ENCODE measurements around the gene OR2M3. TPM values are rescaled to one million over a fixed set of nuclear protein-coding genes. Genes with fewer than 3 reads are reported as not detected.

Gene OR2M3, protein sequence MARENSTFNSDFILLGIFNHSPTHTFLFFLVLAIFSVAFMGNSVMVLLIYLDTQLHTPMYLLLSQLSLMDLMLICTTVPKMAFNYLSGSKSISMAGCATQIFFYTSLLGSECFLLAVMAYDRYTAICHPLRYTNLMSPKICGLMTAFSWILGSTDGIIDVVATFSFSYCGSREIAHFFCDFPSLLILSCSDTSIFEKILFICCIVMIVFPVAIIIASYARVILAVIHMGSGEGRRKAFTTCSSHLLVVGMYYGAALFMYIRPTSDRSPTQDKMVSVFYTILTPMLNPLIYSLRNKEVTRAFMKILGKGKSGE
- total RNA-seq (not detected), polyA plus RNA-seq (ENCODE audit: insufficient read depth in 1 of 8, insufficient read length in 8 of 8, low replicate concordance in 1 of 8) (under 1 TPM in 7 of 8 donors, not detected in 1; 0.01 to 0.10 (median 0.03) TPM)
- long read RNA-seq, donor 1: 0 reads
- long read RNA-seq, donor 2: 0 reads
- long read RNA-seq, donor 3: 0 reads
- long read RNA-seq, donor 4: 0 reads
- long read RNA-seq, donor 5: 0 reads
- long read RNA-seq, donor 6: 0 reads
- long read RNA-seq, donor 7: 0 reads
- long read RNA-seq, donor 8: 0 reads
- long read RNA-seq, donor 9: 0 reads
- long read RNA-seq, donor 10: 0 reads
- long read RNA-seq, donor 11: 0 reads

DNA sequence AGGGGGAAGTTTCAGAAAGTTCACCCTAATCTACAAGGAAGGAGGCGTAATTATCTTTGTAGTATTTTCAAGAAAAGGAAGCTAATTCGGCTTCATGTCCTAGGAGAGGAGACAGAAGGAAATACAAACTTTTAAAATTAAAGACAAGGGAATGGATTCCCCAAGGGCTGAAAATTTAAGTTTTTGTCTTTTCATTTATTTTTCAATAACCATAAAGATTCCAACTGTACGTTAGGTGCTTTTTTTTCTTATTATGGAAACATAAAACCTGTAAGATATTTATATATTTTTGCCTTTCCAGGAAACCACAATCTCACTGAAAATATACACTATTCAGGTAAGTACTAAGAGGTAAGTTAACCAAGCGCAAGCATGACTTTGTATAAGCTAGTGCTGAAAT is at the start of gene OR2M3:
Gene OR2M3 (plus strand): TSS at position 301 of the 400 bp plus-strand sequence. CDS start 5,803 bp downstream, outside the sequence.
- Histone ChIP-seq H3K9me3 (replicated peaks; ENCODE audit: control insufficient read depth, low read depth, low read length) (peaks cover 7% of the 10 kb centered on the region), H3K27ac (ENCODE audit: low read length) (no peak within 1 kb of the TSS), H3K4me1 (ENCODE audit: control insufficient read depth, insufficient read depth, low read length) (no peaks in the 10 kb centered on the region), H3K4me3 (ENCODE audit: low read length) (no peak within 1 kb of the TSS), H3K27me3 (ENCODE audit: control insufficient read depth, insufficient read depth, low read length) (no peaks in the 10 kb centered on the region), H3K36me3 (ENCODE audit: control insufficient read depth, insufficient read depth, low read length) (no peaks in the 10 kb centered on the region)
- DNase-seq: no peak
- WGBS (ENCODE audit: insufficient coverage): no CpG with 5 or more reads among the region's 4 CpGs

DNA sequence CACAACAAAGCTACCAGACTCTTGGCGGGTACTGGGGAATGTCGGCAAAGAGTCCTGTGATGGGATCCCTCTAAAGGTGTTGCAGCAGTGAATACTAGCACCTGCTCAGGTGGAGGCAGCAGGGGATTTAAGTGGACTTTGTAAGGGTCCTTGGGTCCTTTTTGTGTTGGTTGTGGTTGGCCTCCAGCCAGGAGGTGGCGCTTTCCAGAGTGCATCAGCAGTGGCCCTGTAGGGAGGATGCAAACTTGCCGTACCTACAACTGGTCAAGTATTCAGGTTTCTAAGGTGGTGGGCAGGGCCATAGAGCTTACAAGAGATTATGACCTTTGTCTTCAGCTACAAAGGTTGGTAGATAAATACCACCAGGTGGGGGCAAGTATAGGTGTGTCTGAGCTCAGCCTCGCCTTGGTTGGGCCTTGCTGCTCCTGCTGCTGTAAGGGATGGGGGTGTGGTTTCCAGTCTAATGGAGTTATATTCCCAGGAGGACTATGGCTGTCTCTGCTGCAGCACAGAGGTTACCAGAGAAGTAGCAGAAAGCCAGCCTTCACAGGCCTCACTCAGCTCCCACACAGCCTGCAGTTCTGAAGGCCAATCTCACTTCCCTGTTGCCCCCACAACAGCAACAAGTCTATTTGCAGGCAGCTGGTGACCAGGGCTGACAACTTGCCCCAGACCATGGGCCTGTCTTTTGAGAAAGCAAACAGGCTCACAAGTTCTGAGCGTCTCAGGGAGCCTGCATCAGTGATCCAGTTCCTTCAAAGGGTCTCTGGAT is 44.8 kb upstream of the OR2M3 start:
- Histone ChIP-seq H3K9me3 (replicated peaks; ENCODE audit: control insufficient read depth, low read depth, low read length) (peaks cover 23% of the 10 kb centered on the region), H3K27ac (ENCODE audit: low read length) (no peak overlapping the region), H3K27me3 (ENCODE audit: control insufficient read depth, insufficient read depth, low read length) (no peaks in the 10 kb centered on the region), H3K36me3 (ENCODE audit: control insufficient read depth, insufficient read depth, low read length) (no peaks in the 10 kb centered on the region), H3K4me1 (ENCODE audit: control insufficient read depth, insufficient read depth, low read length) (no peaks in the 10 kb centered on the region), H3K4me3 (ENCODE audit: low read length) (no peak overlapping the region)
- DNase-seq: no peak
- WGBS (ENCODE audit: insufficient coverage): 88% methylated on average over 5 of the region's 6 CpGs

DNA sequence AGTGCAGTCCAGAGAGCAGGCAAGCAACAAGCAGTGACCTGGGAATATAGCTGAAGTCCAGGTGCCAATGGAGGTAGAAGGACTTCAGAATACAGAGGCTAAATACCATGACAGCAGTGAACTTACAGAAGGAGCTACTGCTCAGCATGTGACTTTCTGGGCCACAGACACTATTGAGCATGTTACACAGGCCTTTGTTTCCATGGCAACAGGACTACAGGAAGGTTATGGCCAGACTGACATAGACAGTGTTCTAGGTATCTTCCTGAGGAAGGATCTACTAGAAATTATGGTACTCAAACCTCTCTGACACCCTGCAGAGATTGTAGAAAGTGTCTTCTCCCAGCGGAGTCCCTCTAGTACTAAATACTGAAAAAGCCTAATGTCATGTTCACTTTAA is 41.1 kb upstream of the OR2M3 start:
- WGBS (ENCODE audit: insufficient coverage): no CpG with 5 or more reads among the region's 1 CpG
- H3K9me3 ChIP-seq (replicated peaks; ENCODE audit: control insufficient read depth, low read depth, low read length): peaks cover 18% of the 10 kb centered on the region
- H3K36me3 ChIP-seq (ENCODE audit: control insufficient read depth, insufficient read depth, low read length): no peaks in the 10 kb centered on the region
- H3K27me3 ChIP-seq (ENCODE audit: control insufficient read depth, insufficient read depth, low read length): no peaks in the 10 kb centered on the region
- no peak for DNase-seq
- no peak overlapping the region for H3K4me3 ChIP-seq (ENCODE audit: low read length)
- no peaks in the 10 kb centered on the region for H3K4me1 ChIP-seq (ENCODE audit: control insufficient read depth, insufficient read depth, low read length)
- no peak overlapping the region for H3K27ac ChIP-seq (ENCODE audit: low read length)

DNA sequence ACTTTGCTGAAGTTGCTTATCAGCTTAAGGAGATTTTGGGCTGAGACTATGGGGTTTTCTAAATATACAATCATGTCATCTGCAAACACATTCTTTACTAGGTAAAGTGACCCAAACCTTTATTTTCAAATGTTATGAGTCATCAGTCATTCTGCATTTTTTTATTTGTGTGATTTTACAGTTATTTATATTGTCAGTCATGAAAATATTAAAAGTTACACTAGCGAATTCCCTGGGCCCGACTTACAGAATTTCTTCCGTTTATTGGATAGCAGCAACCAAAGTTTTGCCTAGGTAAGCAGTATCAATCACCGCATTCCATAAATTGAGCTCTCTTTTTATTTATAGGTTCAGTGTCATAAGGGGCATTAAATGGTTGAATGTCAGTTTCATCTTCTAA is 38.3 kb upstream of the OR2M3 start:
- Histone ChIP-seq H3K4me1 (ENCODE audit: control insufficient read depth, insufficient read depth, low read length) (no peaks in the 10 kb centered on the region), H3K4me3 (ENCODE audit: low read length) (no peak overlapping the region), H3K27ac (ENCODE audit: low read length) (no peak overlapping the region), H3K27me3 (ENCODE audit: control insufficient read depth, insufficient read depth, low read length) (no peaks in the 10 kb centered on the region), H3K9me3 (replicated peaks; ENCODE audit: control insufficient read depth, low read depth, low read length) (peaks cover 8% of the 10 kb centered on the region), H3K36me3 (ENCODE audit: control insufficient read depth, insufficient read depth, low read length) (no peaks in the 10 kb centered on the region)
- WGBS (ENCODE audit: insufficient coverage): no CpG with 5 or more reads among the region's 4 CpGs
- DNase-seq: no peak

DNA sequence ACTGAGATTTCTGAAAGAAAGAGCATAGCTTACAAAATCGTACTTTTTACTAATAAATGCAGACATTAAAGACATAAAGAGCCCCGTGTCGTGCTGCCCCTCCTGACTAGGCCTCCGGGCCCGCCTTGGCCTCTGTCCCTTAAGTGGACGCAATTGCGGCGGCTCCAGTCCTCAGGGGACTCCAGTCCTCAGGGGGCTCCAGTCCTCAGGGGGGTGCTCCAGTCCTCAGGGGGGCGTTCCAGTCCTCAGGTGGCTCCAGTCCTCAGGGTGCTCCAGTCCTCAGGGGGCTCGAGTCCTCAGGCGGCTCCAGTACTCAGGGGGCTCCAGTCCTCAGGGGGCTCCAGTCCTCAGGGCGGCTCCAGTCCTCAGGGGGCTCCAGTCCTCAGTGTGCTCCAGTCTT is 33.0 kb upstream of the OR2M3 start:
- H3K36me3 ChIP-seq (ENCODE audit: control insufficient read depth, insufficient read depth, low read length): no peaks in the 10 kb centered on the region
- DNase-seq: no peak
- no peaks in the 10 kb centered on the region for H3K4me1 ChIP-seq (ENCODE audit: control insufficient read depth, insufficient read depth, low read length)
- H3K9me3 ChIP-seq (replicated peaks; ENCODE audit: control insufficient read depth, low read depth, low read length): peaks cover 18% of the 10 kb centered on the region
- no peaks in the 10 kb centered on the region for H3K27me3 ChIP-seq (ENCODE audit: control insufficient read depth, insufficient read depth, low read length)
- no peak overlapping the region for H3K4me3 ChIP-seq (ENCODE audit: low read length)
- WGBS (ENCODE audit: insufficient coverage): 84% methylated on average over 11 of the region's 12 CpGs
- H3K27ac ChIP-seq (ENCODE audit: low read length): no peak overlapping the region

GRCh38 chr1:248165186-248165585 is 31.9 kb upstream of the OR2M3 start:
- peaks cover 16% of the 10 kb centered on the region for H3K9me3 ChIP-seq (replicated peaks; ENCODE audit: control insufficient read depth, low read depth, low read length)
- no peak overlapping the region for H3K4me3 ChIP-seq (ENCODE audit: low read length)
- 93% methylated on average over 14 of the region's 14 CpGs for WGBS (ENCODE audit: insufficient coverage)
- no peaks in the 10 kb centered on the region for H3K27me3 ChIP-seq (ENCODE audit: control insufficient read depth, insufficient read depth, low read length)
- no peaks in the 10 kb centered on the region for H3K4me1 ChIP-seq (ENCODE audit: control insufficient read depth, insufficient read depth, low read length)
- no peak overlapping the region for H3K27ac ChIP-seq (ENCODE audit: low read length)
- no peak for DNase-seq
- no peaks in the 10 kb centered on the region for H3K36me3 ChIP-seq (ENCODE audit: control insufficient read depth, insufficient read depth, low read length)

GRCh38 chr1:248174521-248174920 is 22.5 kb upstream of the OR2M3 start, which contains the start of gene OR2M2:
Gene OR2M2, plus strand, starts transcription at chr1:248174821. Its CDS starts 5,165 bp downstream, at chr1:248179986.
- Histone ChIP-seq H3K27me3 (ENCODE audit: control insufficient read depth, insufficient read depth, low read length) (no peaks in the 10 kb centered on the region), H3K4me3 (ENCODE audit: low read length) (no peak within 1 kb of the TSS), H3K27ac (ENCODE audit: low read length) (no peak within 1 kb of the TSS), H3K36me3 (ENCODE audit: control insufficient read depth, insufficient read depth, low read length) (no peaks in the 10 kb centered on the region), H3K4me1 (ENCODE audit: control insufficient read depth, insufficient read depth, low read length) (no peaks in the 10 kb centered on the region), H3K9me3 (replicated peaks; ENCODE audit: control insufficient read depth, low read depth, low read length) (peaks cover 11% of the 10 kb centered on the region)
- no peak for DNase-seq

DNA sequence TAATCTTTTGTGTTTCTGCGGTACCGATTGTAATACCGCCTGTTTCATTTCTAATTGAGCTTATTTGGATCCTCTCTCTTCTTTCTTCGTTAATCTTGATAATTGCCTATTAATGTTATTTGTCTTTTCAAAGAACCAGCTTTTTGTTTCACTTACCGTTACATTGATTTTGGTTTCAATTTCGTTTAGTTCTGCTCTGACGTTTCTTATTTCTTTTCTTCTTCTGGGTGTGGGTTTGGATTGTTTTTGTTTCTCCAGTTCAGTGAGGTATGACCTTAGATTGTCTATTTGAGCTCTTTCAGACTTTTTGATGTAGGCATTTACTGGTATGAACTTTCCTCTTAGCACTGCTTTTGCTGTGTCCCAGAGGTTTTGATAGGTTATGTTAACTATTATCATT is 13.1 kb upstream of the OR2M3 start:
- Histone ChIP-seq H3K27me3 (ENCODE audit: control insufficient read depth, insufficient read depth, low read length) (no peaks in the 10 kb centered on the region), H3K36me3 (ENCODE audit: control insufficient read depth, insufficient read depth, low read length) (no peaks in the 10 kb centered on the region), H3K4me1 (ENCODE audit: control insufficient read depth, insufficient read depth, low read length) (no peaks in the 10 kb centered on the region), H3K4me3 (ENCODE audit: low read length) (no peak overlapping the region), H3K9me3 (replicated peaks; ENCODE audit: control insufficient read depth, low read depth, low read length) (peaks cover 26% of the 10 kb centered on the region), H3K27ac (ENCODE audit: low read length) (no peak overlapping the region)
- no peak for DNase-seq
- WGBS (ENCODE audit: insufficient coverage): no CpG with 5 or more reads among the region's 7 CpGs

DNA sequence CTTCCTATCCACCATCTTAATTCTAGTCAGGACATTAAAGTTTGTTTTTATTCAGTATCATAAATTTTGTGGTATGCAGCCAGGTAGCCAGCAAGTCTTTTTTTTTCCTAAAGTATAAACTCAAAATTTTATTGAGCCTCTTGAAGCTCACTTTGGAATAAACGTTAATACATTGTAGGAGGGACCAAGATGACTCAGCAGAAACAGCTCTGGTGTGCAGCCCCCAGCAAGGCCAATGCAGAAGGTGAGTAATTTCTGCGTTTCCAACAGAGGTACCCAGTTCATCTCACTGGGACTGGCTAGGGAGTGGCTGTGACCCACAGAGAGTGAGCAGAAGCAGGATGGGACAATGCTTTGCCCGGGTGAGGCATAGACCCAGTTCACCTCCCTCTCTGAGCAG is 9.7 kb upstream of the OR2M3 start:
- DNase-seq: no peak
- Histone ChIP-seq H3K36me3 (ENCODE audit: control insufficient read depth, insufficient read depth, low read length) (no peaks in the 10 kb centered on the region), H3K27me3 (ENCODE audit: control insufficient read depth, insufficient read depth, low read length) (no peaks in the 10 kb centered on the region), H3K4me3 (ENCODE audit: low read length) (no peak overlapping the region), H3K4me1 (ENCODE audit: control insufficient read depth, insufficient read depth, low read length) (no peaks in the 10 kb centered on the region), H3K27ac (ENCODE audit: low read length) (no peak overlapping the region), H3K9me3 (replicated peaks; ENCODE audit: control insufficient read depth, low read depth, low read length) (peaks cover 30% of the 10 kb centered on the region)
- no CpG with 5 or more reads among the region's 3 CpGs for WGBS (ENCODE audit: insufficient coverage)

DNA sequence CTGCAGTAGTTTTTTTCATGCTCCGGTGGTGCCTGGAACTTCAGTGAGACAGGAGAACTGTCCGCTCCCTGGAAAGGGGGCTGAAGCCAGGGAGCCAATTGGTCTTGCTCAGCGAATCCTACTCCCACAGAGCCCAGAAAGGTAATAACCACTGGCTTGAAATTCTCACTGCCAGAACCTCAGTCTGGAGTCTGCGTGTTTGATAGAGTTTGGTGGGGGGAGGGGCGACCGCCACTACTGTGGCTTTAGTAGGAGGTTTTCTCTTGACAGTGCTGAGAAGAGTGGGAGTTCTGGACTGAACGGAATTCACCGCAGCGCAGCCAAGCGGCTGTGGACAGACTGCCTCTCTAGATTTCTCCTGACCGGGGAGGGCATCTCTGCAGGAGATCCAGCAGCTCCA is 8.0 kb upstream of the OR2M3 start:
- 57% methylated on average over 4 of the region's 11 CpGs for WGBS (ENCODE audit: insufficient coverage)
- H3K36me3 ChIP-seq (ENCODE audit: control insufficient read depth, insufficient read depth, low read length): no peaks in the 10 kb centered on the region
- no peak overlapping the region for H3K4me3 ChIP-seq (ENCODE audit: low read length)
- no peak for DNase-seq
- peaks cover 30% of the 10 kb centered on the region for H3K9me3 ChIP-seq (replicated peaks; ENCODE audit: control insufficient read depth, low read depth, low read length)
- H3K27me3 ChIP-seq (ENCODE audit: control insufficient read depth, insufficient read depth, low read length): no peaks in the 10 kb centered on the region
- H3K27ac ChIP-seq (ENCODE audit: low read length): no peak overlapping the region
- H3K4me1 ChIP-seq (ENCODE audit: control insufficient read depth, insufficient read depth, low read length): no peaks in the 10 kb centered on the region

All from muscle of leg (tissue), 16 donors.